HG03558 (cell line): ENCODE measurements around the gene OR6B3.

Experiments used
- ATAC-seq: cut with Tn5 transposase; IDR thresholded peaks from one replicate; pipeline ENCODE4 v1.9.1; 2021; ENCODE audit warnings: moderate number of reproducible peaks; ENCODE audit not compliant: unreplicated experiment; ENCODE audit errors: extremely low read depth

The OR6B3 gene

GRCh38 chr2:240053173-240054155 is at the start of gene OR6B3:
TSS of gene OR6B3 (minus strand) at chr2:240053521.
- no peak for ATAC-seq

GRCh38 chr2:240098349-240098748 is 45.0 kb upstream of the OR6B3 start:
- ATAC-seq = no peak

GRCh38 chr2:240095556-240096523 is 42.5 kb upstream of the OR6B3 start:
- no peak for ATAC-seq

- ATAC-seq = no peak
These were observed 36.0 kb upstream of the OR6B3 start for GRCh38 chr2:240089306-240089705.

GRCh38 chr2:240086563-240086962 is 33.2 kb upstream of the OR6B3 start:
- ATAC-seq = no peak

- ATAC-seq = no peak
These were observed 25.3 kb upstream of the OR6B3 start for GRCh38 chr2:240078631-240079030.

- ATAC-seq = no peak
These were observed 24.1 kb upstream of the OR6B3 start for GRCh38 chr2:240077442-240077841.

GRCh38 chr2:240074545-240074944 is 21.2 kb upstream of the OR6B3 start:
- ATAC-seq = no peak

- no peak for ATAC-seq
These were observed 17.6 kb upstream of the OR6B3 start for GRCh38 chr2:240070907-240071306.

- ATAC-seq = no peak
These were observed 16.5 kb upstream of the OR6B3 start for GRCh38 chr2:240069829-240070228.

GRCh38 chr2:240068193-240068592 is 14.9 kb upstream of the OR6B3 start:
- no peak for ATAC-seq

- no peak for ATAC-seq
These were observed 13.2 kb upstream of the OR6B3 start for GRCh38 chr2:240066489-240066888.

GRCh38 chr2:240064898-240065297 is 11.6 kb upstream of the OR6B3 start:
- no peak for ATAC-seq

GRCh38 chr2:240060977-240061591 is 7.8 kb upstream of the OR6B3 start:
- no peak for ATAC-seq

GRCh38 chr2:240056678-240057077 is 3.4 kb upstream of the OR6B3 start:
- ATAC-seq = no peak

- ATAC-seq = no peak
These were observed 2.0 kb upstream of the OR6B3 start for GRCh38 chr2:240055177-240055917.

GRCh38 chr2:240052524-240052923 is 797 bp downstream of the OR6B3 start:
- ATAC-seq = no peak

- ATAC-seq = no peak
These were observed 1.6 kb downstream of the OR6B3 start for GRCh38 chr2:240051697-240052096.

GRCh38 chr2:240050278-240050677 is 3.0 kb downstream of the OR6B3 start:
- ATAC-seq = no peak

GRCh38 chr2:240048237-240048636 is 5.1 kb downstream of the OR6B3 start:
- no peak for ATAC-seq
